GM23338 (cell line): ENCODE measurements around the gene STIM2.

Source experiments
- CREB1 ChIP-seq: fragments of 250-450 bp; sonication (Bioruptor Pico); IDR thresholded peaks from 2 replicates; pipeline ENCODE4 v1.5.0; 2020; ENCODE audit warnings: low read depth, mild to moderate bottlenecking, moderate library complexity
- CTCF ChIP-seq, 2 experiments: fragments of 200-600 bp in 1 of 2; sonication (generic) in 1 of 2; conservative IDR thresholded peaks; 2 replicates each; pipeline versions ENCODE4 v1.5.1 to v1.6.1; 2016 to 2017; ENCODE audit warnings: antibody characterized with exemption in 2 of 2, low read depth in 2 of 2, mild to moderate bottlenecking in 2 of 2, moderate library complexity in 1 of 2
- EZH2 ChIP-seq: fragments of 200-600 bp; sonication (generic); IDR thresholded peaks from one replicate; pipeline ENCODE4 v1.8.0; 2017; ENCODE audit warnings: antibody characterized with exemption, mild to moderate bottlenecking, low read depth; ENCODE audit not compliant: unreplicated experiment
- EZH2phosphoT487 ChIP-seq: fragments of 200-600 bp; sonication (generic); IDR thresholded peaks from one replicate; pipeline ENCODE4 v1.8.1; 2018; ENCODE audit warnings: antibody characterized with exemption; ENCODE audit not compliant: unreplicated experiment
- JUNB ChIP-seq: IDR thresholded peaks from one replicate; pipeline ENCODE4 v1.6.1; 2016; ENCODE audit warnings: antibody characterized with exemption; ENCODE audit not compliant: unreplicated experiment
- NANOG ChIP-seq: IDR thresholded peaks from 2 replicates; pipeline ENCODE4 v1.6.1; 2016; ENCODE audit warnings: antibody characterized with exemption, borderline replicate concordance
- POLR2AphosphoS5 ChIP-seq: IDR thresholded peaks from 2 replicates; pipeline ENCODE4 v1.6.1; 2016; ENCODE audit warnings: antibody characterized with exemption, low read depth
- REST ChIP-seq: IDR thresholded peaks from one replicate; pipeline ENCODE4 v1.6.1; 2018; ENCODE audit warnings: antibody characterized with exemption; ENCODE audit not compliant: unreplicated experiment
- STAT1 ChIP-seq: IDR thresholded peaks from one replicate; pipeline ENCODE4 v1.6.1; 2016; ENCODE audit warnings: antibody characterized with exemption; ENCODE audit not compliant: unreplicated experiment
- ZNF331 ChIP-seq: fragments of 250-450 bp; sonication (Bioruptor Pico); IDR thresholded peaks from 2 replicates; pipeline ENCODE4 v1.5.0; 2020; ENCODE audit warnings: low read depth, mild to moderate bottlenecking, moderate library complexity

- no peak for TF ChIP-seq EZH2
- TF ChIP-seq CTCF (conservative IDR thresholded peaks at IDR 0.05; ENCODE audit: low read depth in 2 of 2): no peak
- TF ChIP-seq POLR2AphosphoS5: no peak
- no peak for TF ChIP-seq CREB1 (CRISPR knock-in tag)
- no peak for TF ChIP-seq EZH2phosphoT487
- no peak for TF ChIP-seq NANOG
- TF ChIP-seq REST: no peak
- no peak for TF ChIP-seq JUNB
- no peak for TF ChIP-seq ZNF331
- TF ChIP-seq STAT1: no peak
These were observed 160.0 kb downstream of the STIM2 start for GRCh38 chr4:27020603-27021002.
